Camera-type eye (tissue), 1 donor: ENCODE data around the gene PCDHA10. TPM values are rescaled to one million over a fixed set of nuclear protein-coding genes. Genes with fewer than 3 reads are reported as not detected.

ENCODE experiments used
- total RNA-seq: library from RNA; depleted of rRNA; stranded (reverse); fragments of >200 nt; gene quantifications from one replicate; pipeline ENCODE4 v1.2.3, GENCODE V29; 2014

PCDHA10 gene
- total RNA-seq, 1 donor from 2014 or later = 4.6 TPM

Other genes with a start within 250 kb of the PCDHA10 start
- 22.0 TPM for gene CD14, start 222.7 kb upstream of the PCDHA10 start, total RNA-seq
- 54.8 TPM for gene TMCO6, start 216.4 kb upstream of the PCDHA10 start, total RNA-seq
- 31.1 TPM for gene NDUFA2, start 208.3 kb upstream of the PCDHA10 start, total RNA-seq
- gene IK, start 208.1 kb upstream of the PCDHA10 start, total RNA-seq = 134 TPM
- gene WDR55, start 191.0 kb upstream of the PCDHA10 start, total RNA-seq = 16.2 TPM
- gene DND1, start 182.3 kb upstream of the PCDHA10 start, total RNA-seq = 0.60 TPM
- 45.3 TPM for gene HARS1, start 164.5 kb upstream of the PCDHA10 start, total RNA-seq
- gene HARS2, start 164.4 kb upstream of the PCDHA10 start, total RNA-seq = 35.0 TPM
- gene ZMAT2, start 155.4 kb upstream of the PCDHA10 start, total RNA-seq = 37.4 TPM
- 0.71 TPM for gene PCDHA1, start 69.8 kb upstream of the PCDHA10 start, total RNA-seq
- gene PCDHA2, start 61.0 kb upstream of the PCDHA10 start, total RNA-seq = 2.4 TPM
- gene PCDHA3, start 54.8 kb upstream of the PCDHA10 start, total RNA-seq = 4.6 TPM
- gene PCDHA4, start 48.8 kb upstream of the PCDHA10 start, total RNA-seq = 7.1 TPM
- 2.9 TPM for gene PCDHA5, start 34.3 kb upstream of the PCDHA10 start, total RNA-seq
- gene PCDHA6, start 27.9 kb upstream of the PCDHA10 start, total RNA-seq = 5.6 TPM
- gene PCDHA7, start 21.6 kb upstream of the PCDHA10 start, total RNA-seq = 3.6 TPM
- gene PCDHA8, start 14.7 kb upstream of the PCDHA10 start, total RNA-seq = 3.6 TPM
- gene PCDHA9, start 7.5 kb upstream of the PCDHA10 start, total RNA-seq = 4.6 TPM
- 8.9 TPM for gene PCDHA11, start 13.1 kb downstream of the PCDHA10 start, total RNA-seq
- gene PCDHA12, start 19.4 kb downstream of the PCDHA10 start, total RNA-seq = 5.1 TPM
- 9.7 TPM for gene PCDHA13, start 26.2 kb downstream of the PCDHA10 start, total RNA-seq
- gene PCDHAC1, start 70.4 kb downstream of the PCDHA10 start, total RNA-seq = 7.6 TPM
- 39.0 TPM for gene PCDHAC2, start 110.6 kb downstream of the PCDHA10 start, total RNA-seq
- 0.05 TPM for gene PCDHB1, start 195.5 kb downstream of the PCDHA10 start, total RNA-seq
- 8.3 TPM for gene PCDHB2, start 238.7 kb downstream of the PCDHA10 start, total RNA-seq
- 10.6 TPM for gene PCDHB3, start 244.6 kb downstream of the PCDHA10 start, total RNA-seq